Occipital lobe (tissue), 2 donors: ENCODE data around the gene RALY. TPM values are rescaled to one million over a fixed set of nuclear protein-coding genes. Genes with fewer than 3 reads are reported as not detected.
A peak's percentile ranks its signal among the peaks of the same experiment; 100 is the strongest.

Experiments used
- DNase-seq: peaks from one replicate; lab custom pipeline; 2025; lab: John Stamatoyannopoulos, UW
- total RNA-seq: library from RNA; depleted of rRNA; stranded (reverse); fragments of >200 nt; gene quantifications from one replicate; pipeline ENCODE4 v1.2.3, GENCODE V29; 2014

The RALY gene
- total RNA-seq, 1 donor from 2014 or later = 56.8 TPM

DNA sequence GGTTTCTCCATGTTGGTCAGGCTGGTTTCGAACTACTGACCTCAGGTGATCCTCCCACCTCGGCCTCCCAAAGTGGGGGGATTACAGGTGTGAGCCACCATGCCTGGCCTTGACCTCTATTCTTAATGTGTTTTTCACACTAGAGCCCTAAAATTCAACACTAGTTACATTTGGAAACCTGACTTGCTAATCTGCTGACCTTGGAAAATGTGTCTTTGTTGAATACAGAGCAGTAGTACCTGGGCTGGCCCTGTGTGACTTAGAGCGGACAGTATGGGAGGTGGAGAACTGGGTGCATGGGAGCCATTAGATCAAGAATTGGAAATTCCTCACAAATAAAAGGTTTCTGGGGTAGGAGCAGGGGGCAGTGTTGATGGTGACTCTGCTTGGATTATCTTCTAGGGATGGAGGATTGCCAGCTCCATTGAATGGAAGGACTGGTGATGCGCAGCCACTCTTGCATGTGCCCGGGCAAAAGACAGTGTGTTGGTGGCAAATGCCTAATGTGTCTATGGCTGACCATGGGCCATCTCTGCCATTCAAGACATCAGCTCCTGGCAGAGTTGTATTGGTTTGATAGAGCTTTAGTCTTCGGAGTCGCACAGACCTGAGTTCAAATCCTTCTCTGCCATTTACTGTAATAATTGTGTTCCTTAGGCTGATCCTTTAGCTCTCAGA lies 53.4 kb downstream of the RALY start:
- no peak for DNase-seq

DNA sequence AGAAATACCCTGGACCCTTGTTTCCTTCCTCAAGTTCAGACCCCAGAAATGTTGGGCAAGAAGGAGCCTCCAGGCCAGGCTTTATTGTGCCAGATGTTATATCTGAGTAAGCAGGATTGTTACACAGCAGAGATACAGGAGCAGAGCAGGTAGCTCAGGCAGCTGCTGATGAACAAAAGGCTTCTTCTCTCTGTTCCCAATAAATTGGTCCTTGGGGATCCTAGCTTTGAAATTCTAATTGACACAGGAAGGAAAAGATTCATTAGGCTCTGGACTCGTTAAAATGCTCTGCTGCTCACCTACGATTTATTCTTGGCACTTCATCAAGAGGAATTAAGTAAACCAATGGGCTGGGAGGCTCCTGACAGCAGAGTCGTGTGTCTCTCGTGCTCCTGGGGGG lies 54.2 kb downstream of the RALY start:
- DNase-seq = no peak

DNA sequence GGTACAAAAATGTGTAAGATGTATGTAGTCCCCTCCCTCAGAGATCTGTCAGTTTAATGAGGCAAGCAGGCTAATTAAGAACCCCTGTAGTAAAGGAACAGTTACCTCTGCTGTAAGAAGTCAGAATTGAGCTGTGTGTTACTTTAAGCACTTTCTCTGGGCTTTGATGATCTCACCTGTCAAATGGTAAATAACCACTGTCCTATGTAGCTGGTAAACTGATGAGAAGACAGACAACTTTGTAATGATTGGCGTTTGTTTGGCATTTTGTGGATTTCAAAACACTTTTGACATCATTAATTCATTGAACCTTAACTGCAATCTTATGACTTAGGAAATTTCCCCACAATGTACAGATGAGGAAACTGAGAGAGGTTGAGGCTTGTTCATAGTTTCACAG lies 55.7 kb downstream of the RALY start:
- DNase-seq = no peak

DNA sequence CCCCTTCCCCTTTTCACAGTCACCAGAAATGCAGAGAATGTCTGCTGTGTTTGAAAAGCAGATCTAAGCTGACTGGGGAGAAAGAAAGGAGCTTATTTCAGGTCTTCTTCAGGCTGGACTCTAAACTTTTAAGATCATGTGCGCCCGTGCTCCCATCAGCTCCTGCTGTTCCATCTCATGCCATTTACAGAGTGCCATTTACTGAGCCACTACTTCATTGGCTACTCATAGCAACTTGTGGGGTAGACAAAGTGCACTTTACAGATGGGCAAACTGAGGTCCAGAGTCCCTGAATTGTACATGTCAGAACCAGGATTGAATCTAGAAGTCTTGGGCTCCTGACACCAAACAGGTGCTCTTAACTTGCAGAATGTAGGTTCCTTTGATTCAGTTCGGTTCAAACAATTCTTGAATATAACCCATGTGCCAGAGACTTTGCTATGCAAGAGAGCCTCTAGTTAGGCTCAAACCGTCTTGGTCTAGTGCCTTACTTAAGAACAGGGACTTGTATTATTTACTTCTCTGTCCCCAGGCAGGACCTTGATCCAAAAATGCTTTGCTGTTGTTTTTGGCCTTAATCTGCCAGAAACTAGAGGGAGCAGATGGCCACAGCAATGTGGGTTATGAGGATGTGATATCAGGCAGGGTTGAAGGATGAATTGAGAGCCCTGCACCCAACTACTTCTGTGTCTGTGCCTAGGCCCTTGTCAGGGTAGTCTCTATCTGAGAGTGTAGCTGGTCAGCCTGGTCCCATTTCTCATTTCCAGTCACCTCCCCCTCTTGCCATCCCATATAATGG lies 56.4 kb downstream of the RALY start:
- no peak for DNase-seq

DNA sequence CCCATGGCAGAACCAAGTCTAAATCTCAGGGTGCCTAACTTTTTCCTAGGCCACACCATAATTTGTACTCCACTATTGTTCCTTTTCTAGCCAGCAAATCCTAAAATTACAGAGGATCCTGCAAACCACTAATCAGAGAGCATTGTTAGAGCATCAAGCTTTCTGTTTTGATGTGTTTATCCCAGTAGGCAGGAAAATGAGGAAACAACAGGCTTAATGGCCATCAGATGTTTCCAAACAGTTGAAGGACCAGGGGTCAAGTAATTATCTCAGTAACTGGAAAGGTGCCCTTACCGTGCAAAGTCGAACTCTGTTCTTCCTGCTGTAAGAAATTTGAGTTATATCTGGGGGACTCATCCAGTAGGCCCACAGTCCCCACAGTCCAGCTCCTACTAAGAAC lies 58.7 kb downstream of the RALY start:
- no peak for DNase-seq

DNA sequence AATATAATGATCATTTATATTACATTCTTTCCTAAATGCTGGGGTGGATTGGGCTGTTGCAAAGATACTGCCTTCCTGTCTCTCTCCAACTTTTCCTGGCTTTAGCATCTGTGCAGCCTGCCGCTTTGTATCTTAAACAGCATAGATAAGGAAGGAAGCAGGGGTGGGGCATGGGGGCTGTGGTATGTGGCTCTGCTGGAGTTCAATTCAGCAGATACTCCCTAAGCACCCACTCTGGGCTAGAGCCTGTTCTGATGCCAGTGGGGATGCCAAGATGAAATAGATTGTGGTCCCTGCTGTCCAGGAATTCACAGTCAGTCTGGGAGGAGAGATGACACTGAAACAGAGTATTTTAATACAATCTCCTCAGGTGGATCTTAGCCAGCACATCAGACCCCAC lies 61.6 kb downstream of the RALY start:
- DNase-seq = no peak

DNA sequence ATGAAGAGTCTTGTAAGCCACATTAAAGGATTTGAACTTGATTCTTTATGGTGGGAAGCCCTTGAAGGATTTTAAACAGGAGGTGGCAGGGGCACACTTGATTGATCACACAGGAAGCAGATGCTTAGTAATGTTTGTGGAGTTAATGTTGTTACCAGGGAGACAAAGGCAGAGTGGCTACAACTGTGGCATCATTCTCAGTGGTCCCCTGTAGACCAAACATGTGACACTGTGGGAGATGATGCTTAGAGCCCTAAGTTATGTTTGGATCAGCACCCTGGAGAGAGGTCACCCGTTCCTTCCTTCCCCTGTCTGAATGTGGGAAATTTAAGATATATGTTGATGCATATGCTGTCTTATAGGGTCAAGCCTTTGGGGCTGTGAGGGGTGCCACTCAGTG lies 65.1 kb downstream of the RALY start:
- no peak for DNase-seq

DNA sequence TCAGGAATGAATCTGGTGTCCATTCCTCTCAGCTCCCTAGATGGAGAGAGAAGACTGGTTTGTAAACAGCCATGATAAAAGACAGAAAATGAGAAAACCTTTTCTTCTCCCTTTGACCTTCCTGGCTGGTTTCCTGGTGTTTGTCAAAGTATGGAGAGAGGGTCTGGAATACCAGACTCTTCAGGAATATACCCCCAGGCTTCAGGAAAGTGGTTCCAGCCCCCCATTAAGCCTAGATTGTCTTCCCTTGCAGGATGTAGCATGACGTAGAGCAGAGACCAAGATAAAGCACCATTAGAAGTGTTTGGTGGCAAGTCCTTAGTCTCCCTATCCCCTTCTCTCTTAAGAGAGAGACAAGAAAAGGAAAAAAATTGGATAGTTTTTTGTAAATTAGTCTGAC lies 67.3 kb downstream of the RALY start:
- DNase-seq = no peak

DNA sequence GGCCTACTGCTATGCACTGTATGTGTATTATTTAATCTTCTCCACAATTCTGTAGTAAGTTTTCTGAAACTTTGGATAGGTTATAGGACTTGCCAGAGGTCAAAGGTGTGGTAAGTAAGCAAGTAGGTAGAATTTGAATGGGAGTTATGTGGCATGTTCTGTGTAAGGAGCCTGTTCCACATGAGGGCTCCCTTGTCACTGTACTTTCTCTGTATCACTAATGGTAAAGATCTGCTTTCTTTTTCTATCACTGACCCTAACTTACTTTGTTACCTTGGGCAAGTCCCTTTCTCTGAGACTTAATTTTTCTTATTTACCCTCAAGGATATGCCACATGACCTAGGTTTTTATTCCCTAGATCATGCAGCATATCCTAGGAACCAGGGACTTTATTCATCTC lies 68.0 kb downstream of the RALY start:
- no peak for DNase-seq

DNA sequence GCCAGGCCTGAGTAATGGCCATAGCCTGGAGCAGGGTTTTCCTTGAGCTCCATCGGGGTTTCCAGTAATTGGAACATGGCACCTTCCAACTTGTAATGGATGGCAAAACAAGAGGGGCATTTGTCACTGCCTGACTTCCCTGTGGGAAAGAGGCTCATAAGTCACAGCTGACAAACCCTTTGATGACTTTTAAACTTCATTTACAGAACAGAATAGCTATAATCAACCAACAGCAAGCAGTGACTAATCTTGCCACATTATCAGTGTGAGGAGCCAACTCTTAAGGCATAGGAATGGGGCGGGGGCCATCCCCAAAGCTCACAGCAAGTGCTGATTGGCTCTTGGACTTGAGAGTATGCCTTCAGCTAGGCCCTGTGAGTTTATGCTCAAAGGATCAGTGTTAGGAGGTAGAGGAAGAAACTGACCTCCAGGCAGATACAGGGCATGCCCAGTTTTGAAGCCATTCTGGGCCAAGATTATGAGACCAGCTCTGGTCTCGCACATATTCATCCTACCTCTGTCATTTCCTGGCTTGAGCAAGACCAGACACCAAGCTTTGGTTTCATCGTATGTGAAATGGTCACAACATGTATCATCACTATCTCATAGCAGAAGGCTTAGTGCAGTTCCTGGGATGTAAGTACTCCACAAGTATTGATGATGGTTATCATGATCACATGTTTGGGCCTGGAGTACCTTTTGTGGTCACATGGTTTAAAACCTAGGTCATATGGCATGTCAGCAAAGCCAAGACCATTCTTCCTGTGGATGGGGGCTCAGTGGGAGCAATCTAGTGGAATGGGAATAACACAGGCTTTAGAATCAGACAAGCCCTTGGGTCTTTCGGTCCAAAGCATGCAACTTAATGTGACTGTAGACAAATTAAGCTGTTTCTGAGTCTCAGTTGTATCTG lies 69.1 kb downstream of the RALY start:
- no peak for DNase-seq

DNA sequence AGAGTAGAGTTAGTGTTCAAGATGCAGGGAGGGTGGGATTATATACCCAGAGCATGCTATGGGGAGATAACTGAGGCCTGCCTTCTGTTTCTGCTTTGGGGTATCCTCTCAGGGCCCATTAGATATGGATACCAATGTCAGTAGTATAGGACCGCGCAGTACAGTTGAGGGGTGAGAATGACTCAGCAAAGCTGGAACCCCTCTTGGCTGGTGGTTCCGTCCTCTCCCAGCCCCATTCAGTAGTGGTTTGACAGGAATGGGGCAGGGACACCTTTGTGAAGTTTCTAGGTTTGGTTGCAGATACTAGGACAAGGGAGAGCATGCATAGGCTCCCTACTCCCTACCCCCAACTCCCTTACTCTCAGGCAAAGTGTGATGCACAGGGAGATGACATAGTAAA lies 70.6 kb downstream of the RALY start:
- DNase-seq = no peak

DNA sequence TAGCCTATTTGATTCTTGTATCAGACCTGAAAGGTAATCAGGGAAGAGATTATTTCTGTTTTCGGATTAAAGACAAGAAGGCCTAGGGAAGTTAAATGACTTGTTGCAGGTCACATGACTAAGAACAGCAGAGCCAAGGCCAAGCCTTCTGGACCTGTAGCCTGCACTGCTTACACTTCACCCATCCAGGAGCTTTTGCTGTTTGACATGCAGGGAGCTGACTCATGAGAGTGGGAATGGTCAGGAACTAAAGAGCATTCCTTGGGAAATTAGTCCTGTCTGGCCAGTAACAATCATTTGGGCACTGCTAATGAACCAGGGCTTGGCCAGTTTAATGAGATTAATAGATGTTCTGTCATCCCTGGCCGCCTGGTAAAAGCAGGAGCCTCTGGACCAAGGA lies 71.5 kb downstream of the RALY start:
- DNase-seq = no peak

DNA sequence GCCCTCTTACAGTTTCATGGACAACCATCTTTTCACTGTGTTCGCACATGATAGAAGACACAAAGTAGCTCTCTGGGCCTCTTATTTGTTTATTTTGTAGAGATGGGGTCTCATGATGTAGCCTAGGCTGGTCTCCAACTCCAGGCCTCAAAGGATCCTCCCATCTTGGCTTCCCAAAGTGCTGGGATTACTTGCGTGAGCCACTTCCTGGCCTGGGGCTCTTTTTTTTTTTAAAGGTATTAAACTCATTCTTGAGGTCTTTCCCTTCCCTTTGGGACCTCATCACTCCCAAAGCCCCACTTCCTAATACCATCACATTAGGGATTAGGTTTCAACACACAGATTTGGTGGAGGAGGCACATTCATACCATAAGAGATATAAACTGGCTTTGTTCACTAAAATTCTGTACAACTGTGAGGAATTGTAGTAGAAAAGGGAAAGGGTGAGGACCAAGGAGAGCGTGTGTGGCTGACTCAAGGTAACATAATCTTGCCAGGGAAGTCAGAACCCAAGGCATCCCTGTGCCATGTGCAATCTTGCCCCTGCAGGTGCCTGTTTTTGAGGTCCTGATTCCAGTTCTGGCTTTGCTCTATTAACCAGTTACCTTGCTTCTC lies 72.9 kb downstream of the RALY start:
- DNase-seq = no peak

DNA sequence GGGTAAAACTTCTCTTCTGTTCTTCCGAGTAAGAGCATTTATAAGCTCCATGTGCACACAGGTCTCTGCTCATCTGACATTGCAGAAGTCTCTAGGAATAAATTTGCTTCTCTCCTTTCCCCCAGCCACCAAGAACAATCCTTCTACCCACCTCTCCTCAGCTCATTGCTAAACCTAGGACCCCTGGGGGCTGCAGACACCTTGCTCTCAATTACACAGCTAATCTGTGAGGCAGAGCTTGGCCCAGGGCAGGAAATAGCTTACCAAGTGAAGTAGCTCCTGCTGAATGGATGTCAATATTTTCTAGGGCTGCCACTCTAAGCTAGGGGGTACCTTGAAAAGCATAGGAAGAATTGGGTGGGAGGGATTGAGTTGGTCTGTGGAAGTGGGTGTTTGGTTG lies 74.3 kb downstream of the RALY start:
- DNase-seq = no peak

DNA sequence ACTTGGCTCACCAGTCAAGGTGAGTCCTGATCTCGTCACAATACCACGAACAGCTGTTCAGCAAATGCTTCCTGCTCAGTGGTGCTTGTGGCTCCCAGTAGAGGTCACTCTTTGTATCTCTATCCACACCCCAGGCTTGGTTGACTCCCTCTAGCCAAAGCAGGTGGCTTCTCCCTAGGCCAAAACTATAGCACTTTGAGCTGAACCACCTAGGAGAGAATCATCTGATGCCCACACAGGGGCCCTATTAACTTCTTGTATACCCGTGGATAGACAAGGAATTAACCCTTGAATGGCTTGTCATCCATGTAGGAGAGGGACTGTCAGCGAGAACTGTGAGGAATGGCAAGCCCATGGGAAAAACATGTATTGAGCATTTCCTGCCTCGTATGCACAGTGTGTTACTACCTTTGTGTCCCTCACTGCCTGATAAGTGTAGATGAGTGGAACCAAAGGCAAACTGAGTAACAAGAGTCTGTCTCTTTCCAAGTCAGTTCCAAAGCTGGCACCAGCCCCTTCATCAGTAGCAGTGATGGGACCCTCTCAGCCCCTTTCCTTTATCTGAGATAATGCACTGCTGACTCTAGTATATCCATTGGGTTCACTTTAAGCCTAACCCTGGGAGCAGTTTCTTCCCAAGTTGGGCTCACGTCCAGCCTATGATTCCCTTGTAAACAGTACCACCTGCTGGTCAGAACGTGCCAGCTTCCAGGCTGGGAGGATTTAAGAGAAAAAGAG lies 75.8 kb downstream of the RALY start:
- peak; percentile 73 for DNase-seq

DNA sequence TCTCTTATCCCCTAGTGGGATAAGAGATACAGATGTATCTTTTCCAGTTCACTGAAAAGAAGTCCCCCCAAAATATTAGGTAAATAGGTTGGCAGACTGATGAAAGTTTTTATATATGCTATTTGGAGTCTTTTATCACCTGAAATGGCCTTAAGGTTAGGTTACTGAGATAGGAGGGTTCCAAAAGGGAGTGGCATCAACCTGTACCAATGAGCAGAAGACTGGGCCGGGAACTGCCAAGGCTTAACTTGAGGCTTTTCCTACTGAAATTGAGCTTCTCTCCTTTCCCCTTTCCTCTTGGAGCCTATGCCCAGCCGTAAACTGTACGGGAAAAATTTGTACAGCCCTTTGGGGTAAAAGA lies 76.3 kb downstream of the RALY start:
- DNase-seq = no peak

DNA sequence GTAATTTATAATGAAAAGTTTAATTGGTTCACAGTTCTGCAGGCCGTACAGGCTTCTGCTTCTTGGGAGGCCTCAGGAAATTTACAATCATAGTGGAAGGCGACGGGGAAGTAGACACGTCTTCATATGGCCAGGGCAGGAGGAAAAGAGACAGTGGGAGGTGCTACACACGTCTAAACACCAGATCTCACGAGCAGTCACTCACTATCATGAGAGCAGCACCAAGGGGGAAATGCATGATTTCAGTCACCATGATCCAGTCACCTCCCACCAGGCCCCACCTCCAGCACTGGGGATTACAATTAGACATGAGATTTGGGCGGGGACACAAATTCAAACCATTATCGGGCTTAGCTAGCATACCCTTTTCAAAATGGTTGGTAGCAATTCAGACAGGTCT lies 77.1 kb downstream of the RALY start:
- no peak for DNase-seq

DNA sequence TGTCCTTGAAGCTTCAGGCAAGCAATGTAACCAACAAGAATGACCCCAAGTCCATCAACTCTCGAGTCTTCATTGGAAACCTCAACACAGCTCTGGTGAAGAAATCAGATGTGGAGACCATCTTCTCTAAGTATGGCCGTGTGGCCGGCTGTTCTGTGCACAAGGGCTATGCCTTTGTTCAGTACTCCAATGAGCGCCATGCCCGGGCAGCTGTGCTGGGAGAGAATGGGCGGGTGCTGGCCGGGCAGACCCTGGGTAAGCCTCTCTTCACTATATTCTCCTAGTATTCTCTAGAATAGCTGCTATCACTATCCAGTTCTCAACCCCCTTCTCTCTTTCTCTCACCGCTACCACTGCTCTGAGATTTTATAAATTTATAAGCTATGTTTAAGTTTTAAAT lies 78.4 kb downstream of the RALY start:
- DNase-seq = no peak

DNA sequence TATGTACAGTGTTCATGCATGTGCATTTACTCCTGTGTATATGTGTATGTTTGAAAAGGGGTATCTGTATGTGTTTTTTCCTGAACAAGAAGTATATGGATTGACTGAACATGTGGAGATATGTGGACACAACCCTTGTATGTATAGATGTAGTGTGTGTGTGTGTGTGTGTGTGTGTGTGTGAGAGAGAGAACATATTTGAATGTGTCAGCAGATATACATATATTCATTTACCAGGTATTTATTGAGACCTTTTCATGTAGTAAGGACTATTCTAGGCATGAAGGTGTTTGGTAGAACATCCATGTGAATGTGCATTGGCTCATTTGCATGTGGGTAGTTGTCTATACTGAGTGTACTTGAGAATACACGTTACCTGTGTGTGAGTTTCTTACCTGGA lies 79.1 kb downstream of the RALY start:
- DNase-seq = no peak

DNA sequence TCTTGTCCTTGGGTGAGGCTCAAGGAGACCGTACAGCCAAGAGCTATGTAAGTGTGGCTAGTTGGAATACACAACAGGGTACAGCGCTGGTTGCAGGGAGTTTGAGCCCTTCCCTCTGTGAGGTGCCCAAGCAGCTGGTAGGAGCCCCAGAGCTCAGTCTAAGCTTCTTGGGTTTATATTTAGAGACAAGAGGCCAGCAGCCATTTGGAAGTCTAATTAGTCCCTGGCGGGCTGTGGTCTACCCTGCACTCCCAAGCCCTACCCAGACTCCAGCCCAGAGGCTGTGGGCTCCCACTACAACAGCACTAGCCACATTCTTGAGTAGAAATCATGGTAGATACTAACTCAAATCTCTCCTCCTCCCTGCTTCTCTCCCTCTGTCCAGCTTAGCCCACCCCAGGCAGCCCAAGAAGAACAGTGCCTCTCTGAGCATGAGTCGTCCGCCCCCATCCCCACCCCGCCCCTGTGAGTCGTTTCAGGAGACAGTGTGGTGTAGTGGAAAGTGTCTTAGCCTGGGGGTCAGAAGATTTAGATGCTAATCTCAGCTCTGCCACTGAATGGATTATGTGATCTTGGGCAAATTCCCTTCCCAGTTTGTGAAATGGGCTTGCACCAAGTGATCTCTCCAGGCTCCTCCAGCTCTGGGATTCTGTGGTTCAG lies 80.5 kb downstream of the RALY start:
- DNase-seq = no peak

DNA sequence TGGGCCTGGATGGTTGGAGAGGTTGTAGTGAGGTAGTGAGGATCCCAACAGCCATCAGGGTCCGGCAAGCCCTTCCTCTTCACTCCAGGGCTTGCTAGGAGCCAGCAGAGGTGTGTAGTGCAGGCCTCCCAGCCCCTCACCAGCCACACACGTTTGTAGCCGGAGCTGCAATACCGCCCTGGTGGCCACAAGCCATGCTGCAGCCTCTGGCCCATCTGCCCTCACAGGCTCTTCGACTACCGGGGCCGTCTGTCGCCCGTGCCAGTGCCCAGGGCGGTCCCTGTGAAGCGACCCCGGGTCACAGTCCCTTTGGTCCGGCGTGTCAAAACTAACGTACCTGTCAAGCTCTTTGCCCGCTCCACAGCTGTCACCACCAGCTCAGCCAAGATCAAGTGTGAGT lies 81.9 kb downstream of the RALY start:
- DNase-seq = no peak
